BLaER1 (cell line): ENCODE results near the gene MIEN1.
"Not testable (repeated sequence)": the region's sequence is repeated elsewhere in the genome, so short reads cannot be mapped to it uniquely, and the experiment has no call there.

Source experiments
- H3K27ac ChIP-seq: shearing (Covaris generic); formaldehyde crosslinking; 2 replicates; pipeline ENCODE4 v1.8.1; 2022
- H3K27me3 ChIP-seq: shearing (Covaris generic); formaldehyde crosslinking; 2 replicates; pipeline ENCODE4 v1.8.1; 2022
- H3K36me3 ChIP-seq: shearing (Covaris generic); formaldehyde crosslinking; 2 replicates; pipeline ENCODE4 v1.8.1; 2022
- H3K4me1 ChIP-seq: shearing (Covaris generic); formaldehyde crosslinking; 2 replicates; pipeline ENCODE4 v1.8.1; 2022
- H3K4me2 ChIP-seq: shearing (Covaris generic); formaldehyde crosslinking; 2 replicates; pipeline ENCODE4 v1.8.1; 2022
- H3K4me3 ChIP-seq: shearing (Covaris generic); formaldehyde crosslinking; 2 replicates; pipeline ENCODE4 v1.8.1; 2022
- H3K9ac ChIP-seq: shearing (Covaris generic); formaldehyde crosslinking; 2 replicates; pipeline ENCODE4 v1.8.1; 2022
- H3K9me3 ChIP-seq: shearing (Covaris generic); formaldehyde crosslinking; 2 replicates; pipeline ENCODE4 v1.8.1; 2022
- H4K20me1 ChIP-seq: shearing (Covaris generic); formaldehyde crosslinking; 2 replicates; pipeline ENCODE4 v1.8.1; 2022
- Cebpa-rat ChIP-seq: shearing (Covaris generic); IDR thresholded peaks from 2 replicates; pipeline ENCODE4 v1.8.1; 2022

The MIEN1 gene

DNA sequence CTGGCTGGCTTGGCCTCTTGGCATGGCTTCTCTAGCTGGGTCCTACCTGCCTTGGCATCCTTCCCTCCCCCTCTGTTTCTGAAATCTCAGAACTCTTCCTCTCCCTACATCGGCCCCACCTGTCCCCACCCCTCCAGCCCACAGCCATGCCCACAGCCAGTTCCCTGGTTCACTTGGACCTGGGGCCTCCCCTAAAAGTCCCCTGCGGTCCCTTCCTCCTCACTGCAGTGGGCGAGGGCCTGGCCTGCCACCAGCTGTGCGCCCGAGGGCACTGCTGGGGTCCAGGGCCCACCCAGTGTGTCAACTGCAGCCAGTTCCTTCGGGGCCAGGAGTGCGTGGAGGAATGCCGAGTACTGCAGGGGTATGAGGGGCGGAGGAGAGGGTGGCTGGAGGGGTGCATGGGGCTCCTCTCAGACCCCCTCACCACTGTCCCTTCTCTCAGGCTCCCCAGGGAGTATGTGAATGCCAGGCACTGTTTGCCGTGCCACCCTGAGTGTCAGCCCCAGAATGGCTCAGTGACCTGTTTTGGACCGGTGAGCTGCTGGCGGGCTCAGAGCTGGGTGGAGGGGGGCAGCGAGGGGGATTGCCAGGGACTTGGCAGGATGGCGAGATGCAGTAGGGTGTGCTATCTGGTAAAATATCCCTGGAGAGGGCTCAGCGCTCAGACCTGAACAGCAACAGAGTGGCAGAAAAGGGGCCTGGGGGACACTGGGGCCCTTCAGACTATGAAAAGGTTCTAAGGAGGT is 14.1 kb downstream of the MIEN1 start:
- Histone ChIP-seq H3K4me2 (peak overlapping the region; percentile 44), H3K27ac (peak overlapping the region; percentile 31; the same call in 1 of the 2 replicates), H3K9me3 (no peaks in the 10 kb centered on the region), H3K4me1 (peaks cover 43% of the 10 kb centered on the region), H3K9ac (peak overlapping the region; percentile 45; the same call in 1 of the 2 replicates), H4K20me1 (no peaks in the 10 kb centered on the region), H3K4me3 (no peak overlapping the region), H3K27me3 (no peaks in the 10 kb centered on the region), H3K36me3 (no peaks in the 10 kb centered on the region)
- TF ChIP-seq Cebpa-rat: no peak

GRCh38 chr17:39715375-39716072 is 14.8 kb downstream of the MIEN1 start:
- H3K4me1 ChIP-seq: peaks cover 51% of the 10 kb centered on the region
- no peak overlapping the region for H3K4me3 ChIP-seq
- H3K9ac ChIP-seq: no peak overlapping the region
- no peak for TF ChIP-seq Cebpa-rat
- H3K27me3 ChIP-seq: no peaks in the 10 kb centered on the region
- no peak overlapping the region for H3K27ac ChIP-seq
- no peaks in the 10 kb centered on the region for H3K9me3 ChIP-seq
- H3K4me2 ChIP-seq: no peak overlapping the region
- no peaks in the 10 kb centered on the region for H3K36me3 ChIP-seq
- no peaks in the 10 kb centered on the region for H4K20me1 ChIP-seq

GRCh38 chr17:39714234-39714633 is 16.1 kb downstream of the MIEN1 start:
- TF ChIP-seq Cebpa-rat: no peak
- Histone ChIP-seq H3K4me2 (no peak overlapping the region), H3K4me3 (no peak overlapping the region), H3K27ac (no peak overlapping the region), H3K27me3 (no peaks in the 10 kb centered on the region), H3K9me3 (no peaks in the 10 kb centered on the region), H4K20me1 (no peaks in the 10 kb centered on the region), H3K9ac (no peak overlapping the region), H3K4me1 (peaks cover 64% of the 10 kb centered on the region), H3K36me3 (no peaks in the 10 kb centered on the region)

- Histone ChIP-seq H3K36me3 (no peaks in the 10 kb centered on the region), H3K9ac (no peak overlapping the region), H3K4me3 (no peak overlapping the region), H3K9me3 (no peaks in the 10 kb centered on the region), H4K20me1 (no peaks in the 10 kb centered on the region), H3K4me2 (peak overlapping the region; percentile 92), H3K27me3 (no peaks in the 10 kb centered on the region), H3K4me1 (peaks cover 74% of the 10 kb centered on the region), H3K27ac (no peak overlapping the region)
- no peak for TF ChIP-seq Cebpa-rat
These were observed 18.5 kb downstream of the MIEN1 start for GRCh38 chr17:39711851-39712250.

GRCh38 chr17:39711071-39711470 is 19.3 kb downstream of the MIEN1 start:
- not testable (repeated sequence) for H3K36me3 ChIP-seq, H3K9ac ChIP-seq, H3K27me3 ChIP-seq, H4K20me1 ChIP-seq, H3K27ac ChIP-seq, H3K4me3 ChIP-seq, H3K9me3 ChIP-seq
- Histone ChIP-seq H3K4me2 (peak overlapping the region; percentile 92), H3K4me1 (peaks cover 74% of the 10 kb centered on the region)

GRCh38 chr17:39709998-39710964 is 20.1 kb downstream of the MIEN1 start:
- H4K20me1 ChIP-seq: no peaks in the 10 kb centered on the region
- peaks cover 78% of the 10 kb centered on the region for H3K4me1 ChIP-seq
- no peaks in the 10 kb centered on the region for H3K36me3 ChIP-seq
- no peaks in the 10 kb centered on the region for H3K27me3 ChIP-seq
- H3K27ac ChIP-seq: peak overlapping the region; percentile 77
- H3K9me3 ChIP-seq: no peaks in the 10 kb centered on the region
- peak overlapping the region; percentile 92 for H3K4me2 ChIP-seq
- H3K4me3 ChIP-seq: peak overlapping the region; percentile 32; the same call in 1 of the 2 replicates
- H3K9ac ChIP-seq: peak overlapping the region; percentile 62
- no peak for TF ChIP-seq Cebpa-rat

DNA sequence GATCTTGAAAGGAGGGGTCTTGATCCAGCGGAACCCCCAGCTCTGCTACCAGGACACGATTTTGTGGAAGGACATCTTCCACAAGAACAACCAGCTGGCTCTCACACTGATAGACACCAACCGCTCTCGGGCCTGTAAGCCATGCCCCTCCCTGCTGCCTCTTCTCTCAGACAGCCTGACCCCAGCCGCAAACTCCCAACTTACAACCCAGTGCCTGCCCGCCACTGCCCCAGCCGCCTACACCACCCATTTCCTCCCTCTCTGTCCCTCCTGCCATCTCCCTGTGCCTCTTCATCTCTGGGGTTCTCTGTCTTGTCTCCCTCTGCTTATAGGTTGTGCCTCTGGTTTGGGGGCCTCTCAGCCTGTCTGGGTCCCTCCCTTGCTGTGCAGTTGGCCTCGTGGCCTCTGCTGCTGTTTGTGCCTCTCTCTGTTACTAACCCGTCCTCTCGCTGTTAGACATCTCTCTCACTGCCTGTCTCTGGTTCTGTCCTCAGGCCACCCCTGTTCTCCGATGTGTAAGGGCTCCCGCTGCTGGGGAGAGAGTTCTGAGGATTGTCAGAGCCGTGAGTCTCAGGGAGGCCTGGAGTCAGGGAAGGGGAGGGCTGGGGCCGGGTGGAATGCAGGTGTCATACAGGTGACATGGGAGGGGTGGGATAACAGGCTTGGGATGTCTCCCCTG is 20.9 kb downstream of the MIEN1 start:
- Histone ChIP-seq H3K4me3 (peak overlapping the region; percentile 32; the same call in 1 of the 2 replicates), H3K27me3 (no peaks in the 10 kb centered on the region), H3K36me3 (no peaks in the 10 kb centered on the region), H3K4me2 (peak overlapping the region; percentile 92), H3K9me3 (no peaks in the 10 kb centered on the region), H3K4me1 (peaks cover 87% of the 10 kb centered on the region), H4K20me1 (no peaks in the 10 kb centered on the region), H3K9ac (peak overlapping the region; percentile 62), H3K27ac (peak overlapping the region; percentile 77)
- TF ChIP-seq Cebpa-rat: no peak

GRCh38 chr17:39706921-39707337 is 23.4 kb downstream of the MIEN1 start:
- Histone ChIP-seq H3K27ac (no peak overlapping the region), H3K27me3 (peaks cover 2% of the 10 kb centered on the region; the same call in 1 of the 2 replicates), H3K9me3 (no peaks in the 10 kb centered on the region), H3K36me3 (no peaks in the 10 kb centered on the region), H3K4me2 (peak overlapping the region; percentile 92), H3K4me3 (no peak overlapping the region), H4K20me1 (no peaks in the 10 kb centered on the region), H3K9ac (no peak overlapping the region; the same call in 1 of the 2 replicates), H3K4me1 (peaks cover 88% of the 10 kb centered on the region)
- no peak for TF ChIP-seq Cebpa-rat

DNA sequence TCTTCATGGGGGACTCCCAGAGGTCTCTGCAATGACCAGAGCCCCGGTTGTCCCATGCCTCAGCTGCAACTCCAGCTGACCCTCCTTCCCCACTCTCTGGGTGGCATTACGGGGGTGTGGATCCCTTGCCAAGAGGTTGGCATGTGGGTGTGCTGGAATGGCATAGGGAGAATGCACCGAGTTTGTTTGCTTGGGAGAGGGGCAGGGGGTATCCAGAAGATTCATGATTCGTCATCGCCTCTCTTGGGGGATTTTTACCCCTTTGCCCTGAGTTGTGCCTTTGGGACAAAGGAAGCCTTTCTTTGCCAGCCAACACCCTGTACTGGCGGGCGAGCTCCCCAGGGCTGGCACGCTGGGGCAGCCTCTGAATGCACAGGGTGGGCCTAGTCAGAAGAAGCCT is 23.9 kb downstream of the MIEN1 start:
- Histone ChIP-seq H3K4me3 (no peak overlapping the region), H3K27ac (peak overlapping the region; percentile 70; the same call in 1 of the 2 replicates), H3K9me3 (no peaks in the 10 kb centered on the region), H3K27me3 (peaks cover 7% of the 10 kb centered on the region), H3K36me3 (no peaks in the 10 kb centered on the region), H4K20me1 (no peaks in the 10 kb centered on the region), H3K9ac (no peak overlapping the region), H3K4me1 (peaks cover 83% of the 10 kb centered on the region), H3K4me2 (peak overlapping the region; percentile 92)
- TF ChIP-seq Cebpa-rat: no peak
